ENCODE data around the gene SRRM3.

- TF ChIP-seq CTCF (conservative IDR thresholded peaks at IDR 0.05; ENCODE audit: low read depth in 2 of 2) (no peak), JUNB (IDR thresholded peaks at IDR 0.05; ENCODE audit: unreplicated experiment) (no peak), CREB1 (CRISPR knock-in tag; IDR thresholded peaks at IDR 0.05; ENCODE audit: low read depth) (no peak), ZNF114 (CRISPR knock-in tag; IDR thresholded peaks at IDR 0.05) (no peak), EZH2 (IDR thresholded peaks at IDR 0.05; ENCODE audit: low read depth, unreplicated experiment) (no peak)
Measured at GRCh38 chr7:76273503-76273902, 71.8 kb downstream of the SRRM3 start.

Measured in GM23338 (cell line).